H7 (cell line): Measurements from ENCODE around the gene TICRR. TPM values are rescaled to one million over a fixed set of nuclear protein-coding genes. Genes with fewer than 3 reads are reported as not detected.

Experiments
- DNase-seq: peaks from one replicate; pipeline ENCODE4 v3.0.0; 2012
- H3K27me3 ChIP-seq: 2 replicates; pipeline ENCODE4 v1.6.0; 2011; ENCODE audit warnings: mild to moderate bottlenecking, low read length; ENCODE audit not compliant: control insufficient read depth, insufficient read depth
- H3K36me3 ChIP-seq: replicated peaks from 2 replicates; pipeline ENCODE4 v1.5.1; 2011; ENCODE audit warnings: low read length; ENCODE audit not compliant: control insufficient read depth, insufficient read depth
- H3K4me3 ChIP-seq: 2 replicates; pipeline ENCODE4 v1.5.1; 2011; ENCODE audit warnings: low read depth, mild to moderate bottlenecking, control low read depth, low read length, moderate library complexity; ENCODE audit not compliant: insufficient read depth
- total RNA-seq: library from RNA; depleted of rRNA; stranded (reverse); fragments of >200 nt; shearing (Covaris generic); gene quantifications from 2 replicates; pipeline ENCODE4 v1.2.3, GENCODE V29; 2014; rRNA removed

Gene TICRR
- total RNA-seq, 1 experiment from 2014 or later, result 19.2 TPM

- DNase-seq, result no peak
- no peaks in the 10 kb centered on the region; the same call in 1 of the 2 replicates for H3K27me3 ChIP-seq
These were observed 100.3 kb downstream of the TICRR start for GRCh38 chr15:89675606-89676005.

GRCh38 chr15:89677381-89677780, 102.1 kb downstream of the TICRR start:
- H3K27me3 ChIP-seq, result no peaks in the 10 kb centered on the region; the same call in 1 of the 2 replicates
- H3K36me3 ChIP-seq, result no peaks in the 10 kb centered on the region
- no peak overlapping the region for H3K4me3 ChIP-seq
- no peak for DNase-seq

More at GRCh38 chr15:89675606-89676005, 100.3 kb downstream of the TICRR start:
- Histone ChIP-seq H3K36me3 (no peaks in the 10 kb centered on the region), H3K4me3 (no peak overlapping the region)

Other genes starting within 250 kb of the TICRR start
- gene POLG, start 240.6 kb upstream of the TICRR start, total RNA-seq, result 79.4 and 87.8 TPM in 2 replicates
- gene RHCG, start 78.9 kb upstream of the TICRR start, total RNA-seq, result 0.67 TPM in 1 of 2 replicates, not detected in the other
- 7.8 and 9.0 TPM in 2 replicates for gene KIF7, start 80.0 kb downstream of the TICRR start, total RNA-seq
- 0.18 TPM in 1 of 2 replicates, not detected in the other for gene PLIN1, start 103.9 kb downstream of the TICRR start, total RNA-seq
- 1.3 and 1.6 TPM in 2 replicates for gene PEX11A, start 115.3 kb downstream of the TICRR start, total RNA-seq
- gene WDR93, start 115.3 kb downstream of the TICRR start, total RNA-seq, result not detected in 2 replicates
- gene MESP1, start 175.8 kb downstream of the TICRR start, total RNA-seq, result 1.6 and 2.6 TPM in 2 replicates
- gene MESP2, start 200.9 kb downstream of the TICRR start, total RNA-seq, result 2.0 TPM in 2 replicates
- gene ANPEP, start 239.4 kb downstream of the TICRR start, total RNA-seq, result 3.3 and 6.7 TPM in 2 replicates